Neural crest cell (in vitro differentiated cells): ENCODE data around the gene RPP25. TPM values are rescaled to one million over a fixed set of nuclear protein-coding genes. Genes with fewer than 3 reads are reported as not detected.

Experiments used
- DNase-seq: peaks from one replicate; pipeline ENCODE4 v3.0.0; 2021; ENCODE audit warnings: low read depth, mixed read lengths, low spot score
- H3K27ac Mint-ChIP-seq: one replicate; pipeline ENCODE4 v1.8.0; 2021; ENCODE audit warnings: mild to moderate bottlenecking, mixed read lengths; ENCODE audit not compliant: unreplicated experiment
- H3K27me3 Mint-ChIP-seq: 2 replicates; pipeline ENCODE4 v1.8.0; 2021; ENCODE audit warnings: low read depth, mild to moderate bottlenecking, mixed read lengths
- H3K36me3 Mint-ChIP-seq: 2 replicates; pipeline ENCODE4 v1.8.0; 2021; ENCODE audit warnings: low read depth, mild to moderate bottlenecking, mixed read lengths
- H3K4me1 Mint-ChIP-seq: 2 replicates; pipeline ENCODE4 v1.8.0; 2021; ENCODE audit warnings: mixed read lengths
- H3K4me3 Mint-ChIP-seq: one replicate; pipeline ENCODE4 v1.8.0; 2021; ENCODE audit warnings: mild to moderate bottlenecking, mixed read lengths
- H3K9me3 Mint-ChIP-seq: 2 replicates; pipeline ENCODE4 v1.8.0; 2021; ENCODE audit warnings: mixed read lengths
- total RNA-seq: library from RNA; stranded (reverse); gene quantifications from 2 replicates; pipeline ENCODE4 v1.2.1, GENCODE V29; 2021
- TF ChIP-seq, protein P1 (sequence below): fragments of 200-600 bp; sonication (generic); conservative IDR thresholded peaks from 2 replicates; pipeline ENCODE4 v1.5.0; 2021; ENCODE audit warnings: antibody characterized with exemption, mild to moderate bottlenecking

The RPP25 gene
- total RNA-seq, 1 donor from 2014 or later = 6.2 TPM

DNA sequence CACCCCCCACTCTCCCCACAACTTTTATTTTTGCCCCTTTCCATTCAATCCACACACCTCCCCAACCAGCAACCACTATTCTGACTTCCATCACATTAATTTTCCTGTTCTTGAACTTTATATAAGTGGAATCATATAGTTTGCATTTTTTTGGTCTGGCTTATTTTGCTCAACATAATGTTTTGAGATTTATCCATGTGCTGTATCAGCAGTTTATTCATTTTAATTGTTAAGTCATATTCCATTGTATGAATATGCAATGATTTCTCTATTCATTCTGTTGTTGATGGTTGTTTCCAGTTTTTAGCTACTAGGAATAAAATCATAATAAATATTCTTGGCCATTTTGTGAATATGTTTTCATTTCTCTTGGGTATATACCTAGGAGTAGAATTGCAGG is 33.0 kb upstream of the RPP25 start:
- TF ChIP-seq, protein P1, sequence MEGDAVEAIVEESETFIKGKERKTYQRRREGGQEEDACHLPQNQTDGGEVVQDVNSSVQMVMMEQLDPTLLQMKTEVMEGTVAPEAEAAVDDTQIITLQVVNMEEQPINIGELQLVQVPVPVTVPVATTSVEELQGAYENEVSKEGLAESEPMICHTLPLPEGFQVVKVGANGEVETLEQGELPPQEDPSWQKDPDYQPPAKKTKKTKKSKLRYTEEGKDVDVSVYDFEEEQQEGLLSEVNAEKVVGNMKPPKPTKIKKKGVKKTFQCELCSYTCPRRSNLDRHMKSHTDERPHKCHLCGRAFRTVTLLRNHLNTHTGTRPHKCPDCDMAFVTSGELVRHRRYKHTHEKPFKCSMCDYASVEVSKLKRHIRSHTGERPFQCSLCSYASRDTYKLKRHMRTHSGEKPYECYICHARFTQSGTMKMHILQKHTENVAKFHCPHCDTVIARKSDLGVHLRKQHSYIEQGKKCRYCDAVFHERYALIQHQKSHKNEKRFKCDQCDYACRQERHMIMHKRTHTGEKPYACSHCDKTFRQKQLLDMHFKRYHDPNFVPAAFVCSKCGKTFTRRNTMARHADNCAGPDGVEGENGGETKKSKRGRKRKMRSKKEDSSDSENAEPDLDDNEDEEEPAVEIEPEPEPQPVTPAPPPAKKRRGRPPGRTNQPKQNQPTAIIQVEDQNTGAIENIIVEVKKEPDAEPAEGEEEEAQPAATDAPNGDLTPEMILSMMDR = no peak
- no peak for DNase-seq
- Mint-ChIP-seq H3K27me3 (peaks cover 68% of the 10 kb centered on the region), H3K27ac (no peak overlapping the region), H3K36me3 (no peaks in the 10 kb centered on the region), H3K9me3 (no peaks in the 10 kb centered on the region), H3K4me3 (no peak overlapping the region), H3K4me1 (peaks cover 1% of the 10 kb centered on the region)

DNA sequence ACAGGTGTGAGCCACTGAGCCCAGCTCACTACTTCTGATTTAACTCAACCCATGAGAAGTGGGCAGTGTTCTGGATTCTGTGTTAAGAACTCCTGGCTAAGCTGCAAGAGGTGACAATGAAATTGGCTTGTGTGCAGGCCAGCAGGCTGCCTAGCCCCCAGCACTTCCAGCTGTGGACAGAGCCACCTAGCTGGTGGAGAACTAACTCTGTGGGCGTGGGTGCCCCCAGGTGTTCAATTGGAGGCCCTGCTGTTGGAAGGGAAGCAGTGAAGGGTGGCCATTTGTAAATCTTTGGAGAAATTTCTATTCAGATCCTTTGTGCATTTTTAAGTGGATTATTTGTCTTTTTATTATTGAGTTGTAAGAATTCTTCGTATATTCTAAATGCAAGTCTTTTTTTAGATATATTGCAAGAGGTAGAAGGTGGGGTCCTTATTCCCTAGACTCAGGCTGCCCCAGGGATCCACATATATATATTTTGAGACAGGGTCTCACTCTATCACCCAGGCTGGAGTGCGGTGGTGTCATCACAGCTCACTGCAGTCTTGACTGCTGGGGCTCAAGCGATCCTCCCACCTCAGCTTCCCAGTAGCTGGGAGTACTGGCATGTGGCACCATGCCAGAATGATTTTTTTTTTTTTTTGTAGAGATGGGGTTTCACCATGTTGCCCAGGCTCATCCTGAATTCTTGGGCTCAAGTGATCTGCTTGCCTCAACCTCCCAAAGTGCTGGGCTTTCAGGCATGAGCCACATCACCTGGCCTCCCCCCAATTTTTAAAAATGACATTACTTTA is 31.6 kb upstream of the RPP25 start:
- no peaks in the 10 kb centered on the region for H3K9me3 Mint-ChIP-seq
- no peak overlapping the region for H3K27ac Mint-ChIP-seq
- DNase-seq = no peak

DNA sequence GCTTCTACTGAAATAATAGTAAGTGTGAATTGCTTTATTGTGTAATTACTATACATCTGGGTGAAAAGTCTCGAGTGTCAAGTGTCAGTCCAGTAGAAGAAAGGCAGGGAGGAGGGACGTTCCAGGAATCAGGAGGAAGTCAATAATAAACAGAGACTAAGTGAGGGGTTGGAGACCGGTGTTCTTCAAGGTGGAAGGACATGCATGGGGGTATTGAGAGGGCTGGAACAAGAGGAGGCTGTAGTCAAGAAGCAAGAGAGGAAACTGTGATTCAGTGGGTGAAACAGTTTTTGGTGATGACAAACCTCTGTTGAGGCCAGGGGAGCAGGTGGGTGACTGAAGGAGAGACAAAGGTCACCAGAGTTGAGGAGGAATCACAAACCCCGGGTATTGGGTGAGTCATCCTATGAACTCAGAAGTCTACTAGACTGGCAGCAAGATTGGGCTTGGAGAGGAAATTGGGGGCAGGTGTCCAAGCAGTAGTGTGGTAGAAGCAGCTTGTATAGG is 27.2 kb upstream of the RPP25 start:
- H3K27me3 Mint-ChIP-seq = peaks cover 39% of the 10 kb centered on the region
- no peaks in the 10 kb centered on the region for H3K9me3 Mint-ChIP-seq
- H3K36me3 Mint-ChIP-seq = no peaks in the 10 kb centered on the region
- no peak for DNase-seq
- no peaks in the 10 kb centered on the region for H3K4me1 Mint-ChIP-seq
- TF ChIP-seq, protein P1 = no peak
- no peak overlapping the region for H3K27ac Mint-ChIP-seq
- H3K4me3 Mint-ChIP-seq = no peak overlapping the region

More for the DNA sequence above, 31.6 kb upstream of the RPP25 start:
- TF ChIP-seq, protein P1 = peak; percentile 60
- H3K36me3 Mint-ChIP-seq = no peaks in the 10 kb centered on the region
- H3K27me3 Mint-ChIP-seq = peaks cover 69% of the 10 kb centered on the region
- H3K4me3 Mint-ChIP-seq = no peak overlapping the region
- no peaks in the 10 kb centered on the region for H3K4me1 Mint-ChIP-seq

DNA sequence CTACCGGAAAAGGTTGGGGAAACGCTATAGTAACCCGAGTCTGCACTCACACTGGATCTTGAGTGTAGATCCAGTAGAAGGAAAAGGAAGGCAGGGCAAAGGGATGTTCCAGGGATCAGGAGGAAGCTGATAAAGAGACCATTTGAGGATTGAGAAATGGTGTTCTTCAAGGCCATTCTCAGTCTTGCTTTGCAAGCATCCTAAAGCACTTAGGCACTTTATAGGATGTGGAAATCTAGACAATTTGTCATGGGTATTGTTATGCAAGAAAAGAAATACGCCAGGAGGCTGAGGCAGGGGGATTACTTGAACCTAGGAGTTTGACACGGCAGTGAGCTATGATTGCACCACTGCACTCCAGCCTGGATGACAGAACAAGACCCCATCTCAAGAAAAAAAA is 25.6 kb upstream of the RPP25 start:
- DNase-seq = no peak
- no peaks in the 10 kb centered on the region for H3K9me3 Mint-ChIP-seq
- TF ChIP-seq, protein P1 = no peak
- no peak overlapping the region for H3K4me3 Mint-ChIP-seq
- H3K4me1 Mint-ChIP-seq = peaks cover 6% of the 10 kb centered on the region
- no peaks in the 10 kb centered on the region for H3K36me3 Mint-ChIP-seq
- peaks cover 35% of the 10 kb centered on the region for H3K27me3 Mint-ChIP-seq
- H3K27ac Mint-ChIP-seq = no peak overlapping the region

DNA sequence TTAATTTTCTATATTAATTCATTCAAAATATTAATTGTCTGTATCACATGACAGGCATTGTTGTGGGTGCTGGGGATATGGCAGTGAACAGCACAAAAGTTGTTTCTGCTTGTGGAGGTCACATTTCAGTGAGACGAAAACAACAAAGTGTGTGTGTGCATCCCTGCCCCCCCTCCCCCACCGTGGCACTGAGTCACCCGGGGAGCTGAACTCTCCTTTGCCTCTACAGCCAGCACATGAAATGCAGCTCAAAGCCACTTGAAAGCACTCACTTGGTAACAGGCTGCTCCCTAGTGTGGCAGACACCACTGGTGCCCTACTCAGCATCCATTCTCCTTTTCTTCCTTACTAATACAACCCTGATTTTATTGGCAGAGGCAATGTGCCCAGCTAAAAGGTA is 21.9 kb upstream of the RPP25 start:
- TF ChIP-seq, protein P1 = no peak
- no peak overlapping the region for H3K27ac Mint-ChIP-seq
- no peak for DNase-seq

More for the DNA sequence above, 21.9 kb upstream of the RPP25 start:
- H3K9me3 Mint-ChIP-seq = no peaks in the 10 kb centered on the region
- H3K27me3 Mint-ChIP-seq = peaks cover 13% of the 10 kb centered on the region
- H3K4me1 Mint-ChIP-seq = peaks cover 6% of the 10 kb centered on the region
- no peaks in the 10 kb centered on the region for H3K36me3 Mint-ChIP-seq
- H3K4me3 Mint-ChIP-seq = no peak overlapping the region
